GM23248 (cell line): ENCODE measurements around the gene MBD3L4.
"Not testable (repeated sequence)": the region's sequence is repeated elsewhere in the genome, so short reads cannot be mapped to it uniquely, and the experiment has no call there.

Experiments used
- EZH2 ChIP-seq: fragments of 200-600 bp; sonication (generic); IDR thresholded peaks from 2 replicates; pipeline ENCODE4 v1.6.1; 2018; ENCODE audit warnings: antibody characterized with exemption, mild to moderate bottlenecking; ENCODE audit not compliant: insufficient read depth, poor library complexity, severe bottlenecking
- EZH2phosphoT487 ChIP-seq: fragments of 200-600 bp; sonication (generic); IDR thresholded peaks from 2 replicates; pipeline ENCODE4 v1.6.1; 2018; ENCODE audit warnings: antibody characterized with exemption, moderate library complexity, mild to moderate bottlenecking, low read depth; ENCODE audit not compliant: insufficient read depth

GRCh38 chr19:7021331-7021730, 18.6 kb downstream of the MBD3L4 start, which contains the start of gene MBD3L2B:
- not testable (repeated sequence) for TF ChIP-seq EZH2, EZH2phosphoT487
